HG03575 (cell line): ENCODE results near the gene INTS1.
"Not testable (repeated sequence)": the region's sequence is repeated elsewhere in the genome, so short reads cannot be mapped to it uniquely, and the experiment has no call there.

Source experiments
- ATAC-seq: cut with Tn5 transposase; IDR thresholded peaks from one replicate; pipeline ENCODE4 v1.9.1; 2021; ENCODE audit not compliant: unreplicated experiment, insufficient number of reproducible peaks, low FRiP score; ENCODE audit errors: extremely low read depth

INTS1 gene

GRCh38 chr7:1457949-1458682 is 46.1 kb downstream of the INTS1 start:
- no peak for ATAC-seq

- ATAC-seq: no peak
Observed at GRCh38 chr7:1457059-1457948, 46.9 kb downstream of the INTS1 start.

GRCh38 chr7:1455955-1456354 is 48.2 kb downstream of the INTS1 start:
- no peak for ATAC-seq

GRCh38 chr7:1455241-1455939 is 48.8 kb downstream of the INTS1 start:
- ATAC-seq: no peak

- ATAC-seq: no peak
Observed at GRCh38 chr7:1454542-1454941, 49.6 kb downstream of the INTS1 start.

- ATAC-seq: no peak
Observed at GRCh38 chr7:1452205-1452604, 52.0 kb downstream of the INTS1 start.

- no peak for ATAC-seq
Observed at GRCh38 chr7:1450987-1451386, 53.2 kb downstream of the INTS1 start.

GRCh38 chr7:1450431-1450830 is 53.8 kb downstream of the INTS1 start:
- ATAC-seq: no peak

- ATAC-seq: no peak
Observed at GRCh38 chr7:1449951-1450350, 54.2 kb downstream of the INTS1 start.

GRCh38 chr7:1449501-1449900 is 54.7 kb downstream of the INTS1 start:
- no peak for ATAC-seq

GRCh38 chr7:1448958-1449357 is 55.2 kb downstream of the INTS1 start:
- ATAC-seq: no peak

- no peak for ATAC-seq
Observed at GRCh38 chr7:1447551-1448244, 56.5 kb downstream of the INTS1 start.

- no peak for ATAC-seq
Observed at GRCh38 chr7:1447112-1447511, 57.1 kb downstream of the INTS1 start.

GRCh38 chr7:1446620-1447032 is 57.6 kb downstream of the INTS1 start:
- no peak for ATAC-seq

GRCh38 chr7:1446026-1446425 is 58.2 kb downstream of the INTS1 start:
- not testable (repeated sequence) for ATAC-seq

- no peak for ATAC-seq
Observed at GRCh38 chr7:1445341-1445740, 58.8 kb downstream of the INTS1 start.

- ATAC-seq: no peak
Observed at GRCh38 chr7:1444925-1445322, 59.3 kb downstream of the INTS1 start.

- ATAC-seq: no peak
Observed at GRCh38 chr7:1444214-1444924, 59.8 kb downstream of the INTS1 start.
